SK-N-SH (cell line): ENCODE measurements around the gene NPC1.

Experiments
- CHD2 ChIP-seq: fragments of 150-350 bp; IDR thresholded peaks from 2 replicates; pipeline ENCODE4 v1.6.1; 2018; ENCODE audit warnings: low read length; ENCODE audit not compliant: partially characterized antibody
- CTCF ChIP-seq: fragments of 200-600 bp; sonication (generic); IDR thresholded peaks from 2 replicates; pipeline ENCODE4 v1.6.1; 2017; ENCODE audit warnings: antibody characterized with exemption, mild to moderate bottlenecking, moderate library complexity
- MXI1 ChIP-seq: IDR thresholded peaks from 2 replicates; pipeline ENCODE4 v1.6.1; 2012; ENCODE audit warnings: mild to moderate bottlenecking, low read depth, low read length, improper control_type of control experiment
- POLR2AphosphoS5 ChIP-seq: IDR thresholded peaks from 2 replicates; pipeline ENCODE4 v1.6.1; 2012; ENCODE audit warnings: low read depth, low read length
- SMC3 ChIP-seq: IDR thresholded peaks from 2 replicates; pipeline ENCODE4 v1.6.1; 2012; ENCODE audit warnings: low read depth, low read length, improper control_type of control experiment
- TAF1 ChIP-seq: IDR thresholded peaks from 2 replicates; pipeline ENCODE4 v1.6.1; 2012; ENCODE audit warnings: low read depth, mild to moderate bottlenecking, low read length, moderate library complexity, borderline replicate concordance
- USF2 ChIP-seq: fragments of 150-350 bp; IDR thresholded peaks from 2 replicates; pipeline ENCODE4 v1.6.1; 2017; ENCODE audit warnings: antibody characterized with exemption, low read length, low read depth, borderline replicate concordance
- ZBTB33 ChIP-seq: IDR thresholded peaks from 2 replicates; pipeline ENCODE4 v1.4.0; 2012; ENCODE audit warnings: low read depth, borderline replicate concordance

GRCh38 chr18:23503963-23504344, 82.4 kb downstream of the NPC1 start:
- TF ChIP-seq CTCF: no peak
- TF ChIP-seq MXI1: no peak
- no peak for TF ChIP-seq SMC3
- TF ChIP-seq USF2: no peak
- no peak for TF ChIP-seq CHD2
- no peak for TF ChIP-seq ZBTB33
- TF ChIP-seq TAF1: no peak
- TF ChIP-seq POLR2AphosphoS5: no peak
